HL-60 (cell line): Measurements from ENCODE around the gene MTCL1.

Experiments used
- DNase-seq, 2 experiments: peaks; one replicate each; pipeline ENCODE4 v3.0.0-alpha.2; 2010 to 2020; ENCODE audit warnings: low read depth in 1 of 2, low spot score in 1 of 2
- H3K27ac ChIP-seq: fragments of 250-450 bp; sonication (Bioruptor Pico); replicated peaks from 2 replicates; pipeline ENCODE4 v1.5.1; 2020; ENCODE audit warnings: mild to moderate bottlenecking, moderate library complexity
- H3K27me3 ChIP-seq: fragments of 250-450 bp; sonication (Bioruptor Pico); 2 replicates; pipeline ENCODE4 v1.5.1; 2021; ENCODE audit warnings: mild to moderate bottlenecking, moderate library complexity; ENCODE audit not compliant: insufficient read depth, poor library complexity, severe bottlenecking
- H3K4me3 ChIP-seq: replicated peaks from 2 replicates; pipeline ENCODE4 v1.5.1; 2011; ENCODE audit warnings: mild to moderate bottlenecking, control low read depth, low read length; ENCODE audit not compliant: insufficient read depth
- GABPA ChIP-seq: IDR thresholded peaks from 2 replicates; pipeline ENCODE4 v1.6.1; 2012; ENCODE audit warnings: low read depth
- POLR2AphosphoS5 ChIP-seq: IDR thresholded peaks from 2 replicates; pipeline ENCODE4 v1.6.1; 2012; ENCODE audit warnings: low read depth
- REST ChIP-seq: IDR thresholded peaks from 2 replicates; pipeline ENCODE4 v1.6.1; 2012; ENCODE audit warnings: low read depth; ENCODE audit not compliant: insufficient replicate concordance
- SPI1 ChIP-seq: IDR thresholded peaks from 2 replicates; pipeline ENCODE4 v1.6.1; 2012; ENCODE audit warnings: low read depth, mild to moderate bottlenecking, borderline replicate concordance
- TF ChIP-seq, protein P1 (sequence below): IDR thresholded peaks from one replicate; pipeline ENCODE4 v1.5.1; 2011; ENCODE audit warnings: low read length, control low read depth, inconsistent platforms; ENCODE audit not compliant: insufficient read depth

Gene MTCL1

DNA sequence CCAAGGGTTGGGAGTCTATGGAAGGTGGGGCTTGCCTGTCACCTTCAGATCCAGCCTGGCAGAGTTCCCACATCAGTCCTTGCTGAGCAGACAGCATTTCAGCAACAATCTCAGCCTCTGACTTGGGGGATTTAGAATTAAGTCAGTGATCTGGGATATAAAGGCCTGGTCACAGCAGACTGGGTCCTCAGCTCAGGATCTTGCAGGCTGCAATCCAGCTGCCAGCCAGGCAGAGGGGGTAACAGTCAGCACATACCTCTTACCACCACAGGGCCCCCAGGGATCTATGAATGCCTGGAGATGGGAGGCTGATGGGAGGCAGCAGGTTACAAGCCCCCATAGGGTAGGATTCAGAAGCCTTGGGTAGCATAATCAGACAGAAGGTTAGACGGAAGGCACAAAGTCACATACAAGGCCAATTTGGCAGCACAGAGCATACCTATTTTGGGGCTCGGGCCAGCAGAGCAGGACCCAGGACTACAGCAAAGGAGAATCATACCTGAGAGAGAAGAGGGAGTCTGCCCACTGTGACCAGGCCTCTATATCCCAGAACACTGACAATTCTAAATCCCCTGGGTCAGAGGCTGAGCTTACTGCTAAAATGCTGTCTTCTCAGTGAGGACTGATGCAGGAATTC is 163.5 kb downstream of the MTCL1 start:
- DNase-seq, result no peak
- TF ChIP-seq, protein P1, sequence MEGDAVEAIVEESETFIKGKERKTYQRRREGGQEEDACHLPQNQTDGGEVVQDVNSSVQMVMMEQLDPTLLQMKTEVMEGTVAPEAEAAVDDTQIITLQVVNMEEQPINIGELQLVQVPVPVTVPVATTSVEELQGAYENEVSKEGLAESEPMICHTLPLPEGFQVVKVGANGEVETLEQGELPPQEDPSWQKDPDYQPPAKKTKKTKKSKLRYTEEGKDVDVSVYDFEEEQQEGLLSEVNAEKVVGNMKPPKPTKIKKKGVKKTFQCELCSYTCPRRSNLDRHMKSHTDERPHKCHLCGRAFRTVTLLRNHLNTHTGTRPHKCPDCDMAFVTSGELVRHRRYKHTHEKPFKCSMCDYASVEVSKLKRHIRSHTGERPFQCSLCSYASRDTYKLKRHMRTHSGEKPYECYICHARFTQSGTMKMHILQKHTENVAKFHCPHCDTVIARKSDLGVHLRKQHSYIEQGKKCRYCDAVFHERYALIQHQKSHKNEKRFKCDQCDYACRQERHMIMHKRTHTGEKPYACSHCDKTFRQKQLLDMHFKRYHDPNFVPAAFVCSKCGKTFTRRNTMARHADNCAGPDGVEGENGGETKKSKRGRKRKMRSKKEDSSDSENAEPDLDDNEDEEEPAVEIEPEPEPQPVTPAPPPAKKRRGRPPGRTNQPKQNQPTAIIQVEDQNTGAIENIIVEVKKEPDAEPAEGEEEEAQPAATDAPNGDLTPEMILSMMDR, result no peak
- TF ChIP-seq POLR2AphosphoS5 (no peak), GABPA (no peak), SPI1 (no peak), REST (no peak)
- no peak overlapping the region for H3K27ac ChIP-seq
- peaks cover 3% of the 10 kb centered on the region for H3K27me3 ChIP-seq
- H3K4me3 ChIP-seq, result no peak overlapping the region

GRCh38 chr18:8869696-8870095 is 164.3 kb downstream of the MTCL1 start:
- no peak for DNase-seq
- TF ChIP-seq SPI1 (no peak), POLR2AphosphoS5 (no peak), REST (no peak), GABPA (no peak)
- TF ChIP-seq, protein P1, result no peak
- Histone ChIP-seq H3K27ac (no peak overlapping the region), H3K4me3 (no peak overlapping the region), H3K27me3 (peaks cover 3% of the 10 kb centered on the region)

GRCh38 chr18:8870528-8870927 is 165.2 kb downstream of the MTCL1 start:
- no peak overlapping the region for H3K4me3 ChIP-seq
- peaks cover 3% of the 10 kb centered on the region for H3K27me3 ChIP-seq
- TF ChIP-seq REST, result no peak
- no peak for TF ChIP-seq GABPA
- no peak for TF ChIP-seq POLR2AphosphoS5
- TF ChIP-seq, protein P1, result no peak
- TF ChIP-seq SPI1, result no peak
- no peak overlapping the region for H3K27ac ChIP-seq
- DNase-seq, result no peak
